ENCODE data around the gene TMEM150B. TPM values are rescaled to one million over a fixed set of nuclear protein-coding genes. Genes with fewer than 3 reads are reported as not detected.

TMEM150B gene
- total and polyA plus RNA-seq, 7 experiments from 2014 or later, result 0.44 to 10.3 (median 0.71) TPM; not detected in 3

GRCh38 chr19:55345101-55345817 lies 20.1 kb upstream of the TMEM150B start:
- H3K27ac ChIP-seq (ENCODE audit: low read depth, low read length), result no peak overlapping the region
- peaks cover 9 to 17% (median 11%) of the 10 kb centered on the region in 7 donors for H3K4me1 Mint-ChIP-seq
- H3K4me3 ChIP-seq (ENCODE audit: low read length), result no peak overlapping the region
- DNase-seq, result no peak
- no peak for ATAC-seq
- H3K9me3 Mint-ChIP-seq, result no peaks in the 10 kb centered on the region
- H3K4me1 ChIP-seq (ENCODE audit: control insufficient read depth in 2 of 2, insufficient read depth in 2 of 2, low read length in 2 of 2), result peaks cover 0 to 6% of the 10 kb centered on the region in 2 donors
- no peaks in the 10 kb centered on the region for H3K27me3 ChIP-seq (ENCODE audit: control insufficient read depth in 2 of 2, insufficient read depth in 2 of 2, low read length in 2 of 2)
- peaks cover 0 to 15% (median 0%) of the 10 kb centered on the region in 3 experiments for H3K36me3 ChIP-seq (ENCODE audit: control insufficient read depth in 2 of 3, insufficient read depth in 3 of 3, low read length in 3 of 3)
- H3K27me3 Mint-ChIP-seq, result peaks cover 0 to 4% (median 0%) of the 10 kb centered on the region in 5 donors
- peak overlapping the region in 1 of 9 donors; percentile 41 for H3K27ac Mint-ChIP-seq
- H3K4me3 Mint-ChIP-seq, result no peak overlapping the region
- POLR2A ChIA-PET, result no interaction called here
- no peaks in the 10 kb centered on the region for H3K9me3 ChIP-seq (ENCODE audit: control insufficient read depth in 2 of 3, low read length in 3 of 3)
- peaks cover 0 to 13% (median 4%) of the 10 kb centered on the region in 5 donors for H3K36me3 Mint-ChIP-seq
- intact Hi-C loops (cut with micrococcal nuclease), result no loop called here
- CTCF ChIA-PET, result no interaction called here

GRCh38 chr19:55344444-55344843 lies 19.3 kb upstream of the TMEM150B start:
- no peak for DNase-seq
- Histone ChIP-seq H3K27me3 (ENCODE audit: control insufficient read depth in 2 of 2, insufficient read depth in 2 of 2, low read length in 2 of 2) (no peaks in the 10 kb centered on the region), H3K4me3 (ENCODE audit: low read length) (no peak overlapping the region), H3K27ac (ENCODE audit: low read depth, low read length) (no peak overlapping the region), H3K4me1 (ENCODE audit: control insufficient read depth in 2 of 2, insufficient read depth in 2 of 2, low read length in 2 of 2) (peaks cover 0 to 9% of the 10 kb centered on the region in 2 donors), H3K9me3 (ENCODE audit: control insufficient read depth in 2 of 3, low read length in 3 of 3) (no peaks in the 10 kb centered on the region), H3K36me3 (ENCODE audit: control insufficient read depth in 2 of 3, insufficient read depth in 3 of 3, low read length in 3 of 3) (peaks cover 0 to 15% (median 0%) of the 10 kb centered on the region in 3 experiments)
- Mint-ChIP-seq H3K27ac (no peak overlapping the region), H3K4me3 (no peak overlapping the region), H3K9me3 (peaks cover 0 to 3% (median 0%) of the 10 kb centered on the region in 11 donors), H3K4me1 (peaks cover 11 to 22% (median 15%) of the 10 kb centered on the region in 7 donors), H3K36me3 (peaks cover 0 to 13% (median 4%) of the 10 kb centered on the region in 5 donors), H3K27me3 (peaks cover 0 to 4% (median 0%) of the 10 kb centered on the region in 5 donors)
- intact Hi-C loops (cut with micrococcal nuclease), result no loop called here
- CTCF ChIA-PET, result no interaction called here
- POLR2A ChIA-PET, result interaction anchor here (0.5 kb wide), 1 partner anchor 290 kb away, joined by 3 read pairs; no protein-coding TSS in a partner anchor
- ATAC-seq, result no peak

- DNase-seq (no peak), ATAC-seq (no peak)
- H3K4me1 ChIP-seq (ENCODE audit: control insufficient read depth in 2 of 2, insufficient read depth in 2 of 2, low read length in 2 of 2), result peaks cover 8 to 15% of the 10 kb centered on the region in 2 donors
- H3K36me3 ChIP-seq (ENCODE audit: control insufficient read depth in 2 of 3, insufficient read depth in 3 of 3, low read length in 3 of 3), result peaks cover 0 to 15% (median 0%) of the 10 kb centered on the region in 3 experiments
- intact Hi-C loops (cut with micrococcal nuclease), result no loop called here
- Mint-ChIP-seq H3K9me3 (peaks cover 0 to 4% (median 0%) of the 10 kb centered on the region in 11 donors), H3K27me3 (peaks cover 0 to 9% (median 0%) of the 10 kb centered on the region in 5 donors), H3K4me1 (peaks cover 11 to 28% (median 24%) of the 10 kb centered on the region in 7 donors), H3K4me3 (peak overlapping the region; percentile 32 to 99 (median 80)), H3K27ac (peak overlapping the region in 6 of 9 donors; percentile 28 to 99 (median 74)), H3K36me3 (peaks cover 0 to 13% (median 3%) of the 10 kb centered on the region in 5 donors)
- no peak overlapping the region for H3K27ac ChIP-seq (ENCODE audit: low read depth, low read length)
- no peaks in the 10 kb centered on the region for H3K9me3 ChIP-seq (ENCODE audit: control insufficient read depth in 2 of 3, low read length in 3 of 3)
- H3K4me3 ChIP-seq (ENCODE audit: low read length), result no peak overlapping the region
- ChIA-PET CTCF (no interaction called here), POLR2A (interaction anchor here (1.0 kb wide), 2 partner anchors 10 to 64 kb away, joined by 4 to 5 read pairs; no protein-coding TSS in a partner anchor)
- no peaks in the 10 kb centered on the region for H3K27me3 ChIP-seq (ENCODE audit: control insufficient read depth in 2 of 2, insufficient read depth in 2 of 2, low read length in 2 of 2)
These were observed 16.7 kb upstream of the TMEM150B start for GRCh38 chr19:55341595-55342531.

- POLR2A ChIA-PET, result interaction anchor here (0.9 to 1.1 kb wide), 3 partner anchors 11 to 87 kb away, joined by 3 to 5 read pairs (median 4); partner anchors contain the start of gene TMEM238
- peak overlapping the region; percentile 93 for H3K27ac ChIP-seq (ENCODE audit: low read depth, low read length)
- Mint-ChIP-seq H3K27ac (peak overlapping the region in 8 of 9 donors; percentile 28 to 99 (median 93)), H3K36me3 (peaks cover 0 to 13% (median 3%) of the 10 kb centered on the region in 5 donors), H3K9me3 (peaks cover 0 to 4% (median 0%) of the 10 kb centered on the region in 11 donors), H3K27me3 (peaks cover 0 to 15% (median 0%) of the 10 kb centered on the region in 5 donors), H3K4me3 (peak overlapping the region; percentile 74 to 99 (median 88)), H3K4me1 (peaks cover 11 to 28% (median 24%) of the 10 kb centered on the region in 7 donors)
- DNase-seq, result peak in 6 of 9 donors; percentile 10 to 79 (median 24)
- no peaks in the 10 kb centered on the region for H3K9me3 ChIP-seq (ENCODE audit: control insufficient read depth in 2 of 3, low read length in 3 of 3)
- H3K36me3 ChIP-seq (ENCODE audit: control insufficient read depth in 2 of 3, insufficient read depth in 3 of 3, low read length in 3 of 3), result peaks cover 0 to 15% (median 0%) of the 10 kb centered on the region in 3 experiments
- H3K4me1 ChIP-seq (ENCODE audit: control insufficient read depth in 2 of 2, insufficient read depth in 2 of 2, low read length in 2 of 2), result peaks cover 8 to 15% of the 10 kb centered on the region in 2 donors
- H3K27me3 ChIP-seq (ENCODE audit: control insufficient read depth in 2 of 2, insufficient read depth in 2 of 2, low read length in 2 of 2), result no peaks in the 10 kb centered on the region
- H3K4me3 ChIP-seq (ENCODE audit: low read length), result no peak overlapping the region
- CTCF ChIA-PET, result no interaction called here
- no peak for ATAC-seq
- intact Hi-C loops (cut with micrococcal nuclease), result no loop called here
These were observed 16.0 kb upstream of the TMEM150B start for GRCh38 chr19:55341171-55341588.

GRCh38 chr19:55340784-55341147 lies 15.6 kb upstream of the TMEM150B start:
- H3K27ac Mint-ChIP-seq, result peak overlapping the region in 8 of 9 donors; percentile 75 to 99 (median 93)
- H3K4me3 Mint-ChIP-seq, result peak overlapping the region; percentile 74 to 99 (median 88)
- peak overlapping the region; percentile 93 for H3K27ac ChIP-seq (ENCODE audit: low read depth, low read length)

More at GRCh38 chr19:55340784-55341147, 15.6 kb upstream of the TMEM150B start:
- Histone ChIP-seq H3K27me3 (ENCODE audit: control insufficient read depth in 2 of 2, insufficient read depth in 2 of 2, low read length in 2 of 2) (no peaks in the 10 kb centered on the region), H3K9me3 (ENCODE audit: control insufficient read depth in 2 of 3, low read length in 3 of 3) (no peaks in the 10 kb centered on the region), H3K4me1 (ENCODE audit: control insufficient read depth in 2 of 2, insufficient read depth in 2 of 2, low read length in 2 of 2) (peaks cover 8 to 15% of the 10 kb centered on the region in 2 donors), H3K36me3 (ENCODE audit: control insufficient read depth in 2 of 3, insufficient read depth in 3 of 3, low read length in 3 of 3) (peaks cover 0 to 15% (median 0%) of the 10 kb centered on the region in 3 experiments), H3K4me3 (ENCODE audit: low read length) (peak overlapping the region; percentile 80)
- ChIA-PET POLR2A (interaction anchor here (0.9 to 1.1 kb wide), 2 partner anchors 43 to 87 kb away, joined by 3 to 5 read pairs; partner anchors contain the start of gene TMEM238), CTCF (no interaction called here)
- H3K4me1 Mint-ChIP-seq, result peaks cover 11 to 28% (median 24%) of the 10 kb centered on the region in 7 donors
- H3K27me3 Mint-ChIP-seq, result peaks cover 0 to 16% (median 0%) of the 10 kb centered on the region in 5 donors
- peaks cover 0 to 4% (median 0%) of the 10 kb centered on the region in 11 donors for H3K9me3 Mint-ChIP-seq
- intact Hi-C loops (cut with micrococcal nuclease), result no loop called here
- ATAC-seq (no peak), DNase-seq (peak in 5 of 9 donors; percentile 13 to 36 (median 22))
- H3K36me3 Mint-ChIP-seq, result peaks cover 0 to 13% (median 3%) of the 10 kb centered on the region in 5 donors

Data from naive thymus-derived CD4-positive, alpha-beta T cell (primary cell).